H7 (cell line): Measurements from ENCODE around the gene CACNA1E. TPM values are rescaled to one million over a fixed set of nuclear protein-coding genes. Genes with fewer than 3 reads are reported as not detected.
"Not testable (repeated sequence)": the region's sequence is repeated elsewhere in the genome, so short reads cannot be mapped to it uniquely, and the experiment has no call there.

Experiments used
- DNase-seq: peaks from one replicate; pipeline ENCODE4 v3.0.0; 2012
- H3K27me3 ChIP-seq: 2 replicates; pipeline ENCODE4 v1.6.0; 2011; ENCODE audit warnings: mild to moderate bottlenecking, low read length; ENCODE audit not compliant: control insufficient read depth, insufficient read depth
- H3K36me3 ChIP-seq: replicated peaks from 2 replicates; pipeline ENCODE4 v1.5.1; 2011; ENCODE audit warnings: low read length; ENCODE audit not compliant: control insufficient read depth, insufficient read depth
- H3K4me3 ChIP-seq: 2 replicates; pipeline ENCODE4 v1.5.1; 2011; ENCODE audit warnings: low read depth, mild to moderate bottlenecking, control low read depth, low read length, moderate library complexity; ENCODE audit not compliant: insufficient read depth
- total RNA-seq: library from RNA; depleted of rRNA; stranded (reverse); fragments of >200 nt; shearing (Covaris generic); gene quantifications from 2 replicates; pipeline ENCODE4 v1.2.3, GENCODE V29; 2014

CACNA1E gene
- total RNA-seq, 1 experiment from 2014 or later = 4.1 TPM

GRCh38 chr1:181517181-181517875 is 34.0 kb downstream of the CACNA1E start:
- Histone ChIP-seq H3K27me3 (no peaks in the 10 kb centered on the region), H3K36me3 (no peaks in the 10 kb centered on the region), H3K4me3 (no peak overlapping the region)
- DNase-seq = no peak

- Histone ChIP-seq H3K27me3 (no peaks in the 10 kb centered on the region), H3K4me3 (no peak overlapping the region)
- DNase-seq = no peak
These were observed 34.8 kb downstream of the CACNA1E start for GRCh38 chr1:181518152-181518551.

GRCh38 chr1:181522864-181523263 is 39.5 kb downstream of the CACNA1E start:
- H3K4me3 ChIP-seq = no peak overlapping the region
- H3K36me3 ChIP-seq = no peaks in the 10 kb centered on the region
- H3K27me3 ChIP-seq = no peaks in the 10 kb centered on the region
- no peak for DNase-seq

More at GRCh38 chr1:181518152-181518551, 34.8 kb downstream of the CACNA1E start:
- no peaks in the 10 kb centered on the region for H3K36me3 ChIP-seq

- no peak for DNase-seq
- Histone ChIP-seq H3K4me3 (no peak overlapping the region), H3K36me3 (no peaks in the 10 kb centered on the region), H3K27me3 (no peaks in the 10 kb centered on the region)
These were observed 41.9 kb downstream of the CACNA1E start for GRCh38 chr1:181525104-181525721.

- not testable (repeated sequence) for DNase-seq, H3K4me3 ChIP-seq, H3K36me3 ChIP-seq, H3K27me3 ChIP-seq
These were observed 44.9 kb downstream of the CACNA1E start for GRCh38 chr1:181528241-181528640.

GRCh38 chr1:181531441-181531840 is 48.1 kb downstream of the CACNA1E start:
- H3K27me3 ChIP-seq = no peaks in the 10 kb centered on the region
- no peak for DNase-seq
- H3K36me3 ChIP-seq = no peaks in the 10 kb centered on the region
- no peak overlapping the region for H3K4me3 ChIP-seq

- Histone ChIP-seq H3K27me3 (no peaks in the 10 kb centered on the region), H3K36me3 (no peaks in the 10 kb centered on the region), H3K4me3 (no peak overlapping the region)
- DNase-seq = no peak
These were observed 48.8 kb downstream of the CACNA1E start for GRCh38 chr1:181531951-181532600.

GRCh38 chr1:181538836-181539235 is 55.5 kb downstream of the CACNA1E start:
- DNase-seq = no peak
- no peaks in the 10 kb centered on the region; the same call in 1 of the 2 replicates for H3K27me3 ChIP-seq
- no peaks in the 10 kb centered on the region for H3K36me3 ChIP-seq
- H3K4me3 ChIP-seq = no peak overlapping the region

- Histone ChIP-seq H3K4me3 (no peak overlapping the region), H3K27me3 (no peaks in the 10 kb centered on the region; the same call in 1 of the 2 replicates), H3K36me3 (no peaks in the 10 kb centered on the region)
- DNase-seq = no peak
These were observed 58.1 kb downstream of the CACNA1E start for GRCh38 chr1:181541458-181541857.

GRCh38 chr1:181541947-181542346 is 58.6 kb downstream of the CACNA1E start:
- Histone ChIP-seq H3K36me3 (no peaks in the 10 kb centered on the region), H3K4me3 (no peak overlapping the region), H3K27me3 (no peaks in the 10 kb centered on the region; the same call in 1 of the 2 replicates)
- DNase-seq = no peak

GRCh38 chr1:181542406-181542805 is 59.1 kb downstream of the CACNA1E start:
- not testable (repeated sequence) for DNase-seq, H3K27me3 ChIP-seq, H3K4me3 ChIP-seq, H3K36me3 ChIP-seq

- Histone ChIP-seq H3K36me3 (no peaks in the 10 kb centered on the region), H3K4me3 (no peak overlapping the region), H3K27me3 (no peaks in the 10 kb centered on the region; the same call in 1 of the 2 replicates)
- no peak for DNase-seq
These were observed 62.1 kb downstream of the CACNA1E start for GRCh38 chr1:181545395-181545794.

GRCh38 chr1:181548497-181548896 is 65.2 kb downstream of the CACNA1E start:
- H3K36me3 ChIP-seq = no peaks in the 10 kb centered on the region
- H3K4me3 ChIP-seq = no peak overlapping the region
- no peak for DNase-seq
- H3K27me3 ChIP-seq = no peaks in the 10 kb centered on the region; the same call in 1 of the 2 replicates

GRCh38 chr1:181551249-181551648 is 67.9 kb downstream of the CACNA1E start:
- Histone ChIP-seq H3K27me3 (no peaks in the 10 kb centered on the region; the same call in 1 of the 2 replicates), H3K36me3 (no peaks in the 10 kb centered on the region), H3K4me3 (no peak overlapping the region)
- DNase-seq = peak; percentile 19

- no peak overlapping the region for H3K4me3 ChIP-seq
- no peaks in the 10 kb centered on the region; the same call in 1 of the 2 replicates for H3K27me3 ChIP-seq
- DNase-seq = no peak
- H3K36me3 ChIP-seq = no peaks in the 10 kb centered on the region
These were observed 68.4 kb downstream of the CACNA1E start for GRCh38 chr1:181551754-181552153.
